GM18508 (cell line): Measurements from ENCODE around the gene MAPKAPK3.

Experiments used
- ATAC-seq: cut with Tn5 transposase; IDR thresholded peaks from one replicate; pipeline ENCODE4 v1.9.1; 2021; ENCODE audit warnings: moderate number of reproducible peaks; ENCODE audit not compliant: insufficient read depth, unreplicated experiment

Gene MAPKAPK3

GRCh38 chr3:50607271-50608091, 9.5 kb upstream of the MAPKAPK3 start:
- ATAC-seq = no peak

DNA sequence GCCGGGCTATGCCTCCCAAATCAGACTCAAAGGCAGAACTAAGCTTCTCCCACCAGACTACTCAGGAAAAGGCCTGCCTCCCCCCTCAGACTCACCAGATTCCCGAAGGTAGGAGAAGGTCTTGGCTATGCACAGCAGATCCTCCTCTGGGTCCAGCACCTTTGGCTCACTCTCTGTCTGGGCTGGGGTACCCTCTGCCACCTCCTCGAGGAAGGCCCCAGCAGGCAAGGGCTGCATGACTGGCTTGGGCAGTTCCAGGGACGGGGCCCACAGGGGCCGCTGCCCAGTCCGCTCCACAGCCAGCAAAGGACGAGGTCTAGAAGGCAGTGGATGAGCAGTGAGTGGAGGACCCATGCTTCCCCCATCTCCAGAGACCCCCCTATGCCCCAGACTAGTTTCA, 8.7 kb upstream of the MAPKAPK3 start:
- no peak for ATAC-seq

- no peak for ATAC-seq
Measured at GRCh38 chr3:50609071-50609762, 7.7 kb upstream of the MAPKAPK3 start.

DNA sequence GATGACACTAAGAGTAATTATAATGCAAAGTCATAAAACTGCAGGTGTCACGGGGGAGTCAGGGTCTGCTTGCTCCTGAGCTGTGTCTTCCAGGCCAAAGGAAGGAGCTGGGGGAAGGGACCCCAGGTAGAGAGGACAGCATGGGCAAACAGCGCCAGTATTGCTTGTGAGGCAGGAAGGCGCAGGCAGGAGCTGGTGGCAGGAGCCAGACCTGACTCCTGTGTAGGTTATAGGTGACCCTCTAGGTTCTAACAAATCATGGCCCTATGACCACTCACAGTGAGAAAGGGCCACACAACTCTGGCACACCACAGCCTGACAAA, 7.2 kb upstream of the MAPKAPK3 start:
- ATAC-seq = no peak

DNA sequence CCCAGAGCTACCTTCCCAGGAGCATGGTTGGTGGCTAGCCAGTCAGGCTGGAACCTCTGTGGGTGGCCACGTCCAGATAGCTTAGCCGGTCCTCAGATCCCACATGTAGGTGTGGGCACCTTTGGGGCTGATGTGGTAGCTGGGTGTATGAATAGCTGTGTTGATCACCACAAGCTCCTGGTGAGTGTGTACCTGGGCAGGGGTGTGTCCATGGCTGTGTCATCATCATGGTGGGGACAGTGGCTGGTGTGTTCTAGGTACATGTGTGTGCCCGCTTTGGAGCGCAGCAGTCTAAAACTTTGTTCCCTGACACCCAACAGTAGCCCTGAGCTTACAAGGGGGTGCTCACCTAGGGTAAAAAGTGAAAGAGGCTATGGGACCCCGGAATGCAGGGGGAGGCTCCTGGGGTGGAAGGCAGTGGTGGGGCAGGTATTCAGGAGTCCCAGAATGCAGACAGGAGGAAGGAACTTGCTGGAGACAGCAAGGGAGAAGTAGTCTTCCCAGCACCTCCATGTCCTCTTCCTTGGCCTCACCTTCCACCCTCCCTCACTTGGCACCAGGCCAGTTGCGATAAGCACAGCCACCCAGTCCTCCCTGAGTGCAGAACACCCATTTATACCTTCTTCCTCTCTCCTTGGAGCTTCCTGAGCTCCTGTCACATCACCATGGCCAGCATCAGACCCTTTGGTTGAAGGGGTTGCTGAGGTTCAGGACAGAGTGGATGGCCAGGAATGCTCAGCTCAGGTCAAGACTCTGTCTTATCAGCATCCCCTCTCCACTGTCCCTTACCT, 6.6 kb upstream of the MAPKAPK3 start:
- ATAC-seq = no peak

GRCh38 chr3:50610992-50611463, 5.9 kb upstream of the MAPKAPK3 start:
- no peak for ATAC-seq

DNA sequence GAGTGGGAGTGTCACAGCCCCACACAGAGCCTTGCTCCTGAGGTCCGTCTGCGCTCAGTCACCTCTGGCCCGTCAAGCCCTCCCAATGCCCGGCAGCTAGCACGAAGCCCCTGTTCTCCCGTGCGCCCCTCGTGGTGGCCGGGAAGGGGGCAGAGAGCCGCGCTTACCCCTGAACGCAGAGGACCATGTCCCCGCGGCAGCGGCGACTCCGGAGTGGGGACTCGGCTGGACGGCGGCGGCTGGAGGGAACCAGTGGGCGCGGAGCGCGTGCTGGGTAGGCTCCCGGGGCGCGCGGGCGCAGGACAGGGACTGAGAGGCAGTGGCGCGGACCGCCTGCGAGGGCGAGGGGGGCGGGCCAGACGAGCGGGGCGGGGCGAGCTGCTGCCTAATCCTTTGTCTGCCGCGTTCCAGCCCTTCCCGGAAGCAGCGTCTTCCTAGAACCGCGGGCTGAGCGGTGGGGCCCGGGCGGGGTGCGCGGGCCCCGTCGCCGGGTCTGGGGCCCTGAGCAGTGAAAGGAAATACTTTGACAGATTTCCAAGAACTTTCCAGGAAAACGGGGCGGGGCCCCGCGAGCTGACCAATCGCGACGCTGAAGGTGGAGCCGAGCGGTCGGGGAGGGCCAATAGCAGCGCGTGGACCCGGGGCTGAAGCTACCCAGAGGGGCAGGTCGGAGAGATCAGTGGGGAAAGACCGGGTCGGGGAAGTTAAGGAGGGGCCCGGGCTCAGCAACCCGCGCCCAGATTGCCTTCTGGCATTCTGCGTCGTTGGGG, 5.3 kb upstream of the MAPKAPK3 start, which contains the start of gene CISH:
Gene CISH, minus strand, starts transcription at position 311 of the 770 bp plus-strand sequence. Its CDS starts 124 bp downstream, at position 187.
- ATAC-seq = peak; percentile 38

- no peak for ATAC-seq
Measured at GRCh38 chr3:50612234-50612882, 4.6 kb upstream of the MAPKAPK3 start.

GRCh38 chr3:50612970-50613846, 3.7 kb upstream of the MAPKAPK3 start:
- ATAC-seq = no peak

- ATAC-seq = no peak
Measured at GRCh38 chr3:50615190-50615589, 1.8 kb upstream of the MAPKAPK3 start.

- no peak for ATAC-seq
Measured at GRCh38 chr3:50616003-50616769, 765 bp upstream of the MAPKAPK3 start.

GRCh38 chr3:50616770-50617095, 218 bp upstream of the MAPKAPK3 start:
- no peak for ATAC-seq

DNA sequence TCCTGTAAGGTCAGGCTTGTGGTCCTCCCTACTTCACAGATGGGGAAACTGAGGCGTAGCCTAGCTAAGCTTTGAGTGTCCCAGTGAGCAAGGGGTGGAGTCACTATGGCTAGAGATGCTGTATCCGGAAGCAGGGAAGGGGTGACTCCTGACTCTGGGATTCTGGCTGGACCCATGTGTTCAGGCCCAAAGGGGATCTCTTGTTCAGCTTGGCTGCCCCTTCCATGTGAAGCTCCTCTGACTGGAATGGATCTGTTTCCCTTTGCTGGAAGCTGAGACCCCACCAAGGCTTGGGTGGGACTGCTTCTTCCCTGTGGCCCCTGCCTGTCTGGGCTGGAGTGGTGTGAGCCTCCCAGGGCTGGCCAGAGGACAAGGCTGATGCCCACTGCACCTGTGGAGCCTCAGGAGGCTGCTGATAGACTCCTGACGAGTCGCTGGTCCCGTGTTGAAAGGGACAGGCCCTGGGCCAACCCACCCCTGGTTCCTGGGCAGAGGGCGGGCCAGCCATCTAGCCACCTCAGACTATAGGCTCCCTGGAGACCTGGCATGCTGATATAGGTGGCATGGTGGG, 1.0 kb downstream of the MAPKAPK3 start:
- ATAC-seq = no peak

- ATAC-seq = no peak
Measured at GRCh38 chr3:50620420-50620819, 3.5 kb downstream of the MAPKAPK3 start.

DNA sequence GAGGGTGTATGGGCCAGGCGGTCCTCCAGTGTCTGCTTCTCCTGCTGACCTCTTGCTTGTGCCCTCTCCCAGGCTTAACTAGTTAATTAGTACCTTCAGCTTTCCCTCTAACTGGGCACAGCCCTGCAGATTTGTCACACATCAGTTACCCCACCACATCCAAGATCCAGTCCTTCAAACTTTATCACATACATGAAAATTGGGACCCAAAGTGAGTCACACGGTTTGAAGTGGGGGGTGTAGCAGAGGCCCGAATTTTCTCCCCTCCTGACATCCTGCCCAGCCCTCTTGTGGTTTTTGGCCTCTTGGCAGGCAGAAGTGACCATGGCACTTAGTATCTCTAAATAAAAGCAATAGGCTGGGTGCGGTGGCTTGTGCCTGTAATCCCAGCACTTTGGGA, 3.9 kb downstream of the MAPKAPK3 start:
- ATAC-seq = no peak

DNA sequence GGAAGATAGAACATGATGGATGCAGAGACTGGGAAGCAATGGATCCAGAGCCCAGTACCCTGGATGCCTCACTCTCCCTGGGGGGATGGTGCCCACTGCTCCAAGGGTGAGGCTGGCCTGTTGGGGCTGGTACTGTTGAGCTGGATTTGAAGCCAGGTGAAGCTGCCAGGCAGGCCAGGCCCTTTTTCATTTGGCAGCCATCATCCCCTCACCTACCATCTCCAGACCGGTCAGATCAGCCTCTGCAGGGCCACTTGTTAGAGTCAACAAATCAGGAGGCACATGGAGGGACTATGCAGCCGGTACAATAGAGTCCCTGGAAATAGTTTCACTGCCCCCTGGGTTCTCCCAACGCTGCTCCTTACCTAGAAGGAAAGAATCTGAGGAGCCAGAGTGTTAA, 5.9 kb downstream of the MAPKAPK3 start:
- no peak for ATAC-seq

DNA sequence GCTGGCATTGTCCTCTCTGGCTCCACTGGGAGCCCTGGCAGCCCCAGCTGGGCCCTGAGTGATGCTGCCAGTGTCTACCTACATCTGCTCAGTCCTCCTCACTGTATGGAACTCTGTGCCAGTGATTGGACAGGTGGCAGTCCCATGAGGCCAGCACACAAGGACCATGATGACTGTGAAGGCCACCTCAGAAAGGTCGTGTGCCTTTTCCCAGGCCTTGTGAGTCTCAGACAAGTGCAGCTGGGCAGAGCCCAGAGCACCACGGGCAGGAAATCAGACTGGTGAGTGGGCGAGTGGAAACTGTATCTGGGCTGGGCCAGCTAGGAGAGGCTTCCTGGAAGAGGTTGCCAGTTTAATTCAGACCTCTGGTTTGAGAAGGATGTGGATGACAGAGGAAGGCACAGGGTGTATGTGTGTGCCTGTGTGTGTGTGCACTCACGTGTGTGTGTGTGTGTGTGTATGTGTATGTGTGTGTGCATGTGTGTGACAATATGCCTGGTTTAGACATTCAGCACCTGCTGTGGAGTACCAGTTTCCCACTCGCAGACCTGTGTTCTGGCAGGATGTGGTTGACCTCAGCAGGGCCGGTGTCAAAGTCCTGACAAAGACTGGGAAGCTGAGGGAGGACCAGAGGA, 7.0 kb downstream of the MAPKAPK3 start:
- ATAC-seq = no peak
